Measurements from ENCODE around the gene SPRR3. TPM values are rescaled to one million over a fixed set of nuclear protein-coding genes. Genes with fewer than 3 reads are reported as not detected.

SPRR3 gene
- total RNA-seq, 1 experiment from 2014 or later, result not detected

DNA sequence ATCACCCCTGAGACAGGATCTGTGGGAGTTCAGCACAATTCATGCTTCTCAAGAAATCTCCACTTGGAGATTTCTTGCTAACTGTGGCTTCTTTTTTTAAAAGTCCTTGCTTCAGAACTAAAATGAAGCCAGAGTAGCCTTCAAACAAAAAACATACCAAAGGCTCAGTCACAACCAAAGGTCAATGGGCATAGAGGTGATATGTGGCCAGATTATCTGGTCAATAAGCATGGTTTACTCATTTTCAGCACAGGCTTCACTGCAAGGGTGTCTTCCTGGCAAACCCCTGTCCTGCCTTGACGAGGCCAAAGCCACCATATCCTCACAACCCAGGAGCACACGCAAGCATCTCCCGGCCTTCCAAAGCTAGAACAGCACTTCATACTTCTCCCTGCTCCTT lies 42.3 kb upstream of the SPRR3 start:
- Mint-ChIP-seq H3K9me3 (ENCODE audit: unreplicated experiment) (no peaks in the 10 kb centered on the region), H3K4me1 (ENCODE audit: insufficient read depth, unreplicated experiment) (peaks cover 13% of the 10 kb centered on the region), H3K27me3 (ENCODE audit: insufficient read depth, unreplicated experiment) (no peaks in the 10 kb centered on the region), H3K4me3 (ENCODE audit: unreplicated experiment) (no peak overlapping the region), H3K27ac (ENCODE audit: low read depth, unreplicated experiment) (no peak overlapping the region), H3K36me3 (ENCODE audit: insufficient read depth, unreplicated experiment) (no peaks in the 10 kb centered on the region)
- intact Hi-C loops (cut with micrococcal nuclease), result no loop called here
- TF ChIP-seq, protein P1, sequence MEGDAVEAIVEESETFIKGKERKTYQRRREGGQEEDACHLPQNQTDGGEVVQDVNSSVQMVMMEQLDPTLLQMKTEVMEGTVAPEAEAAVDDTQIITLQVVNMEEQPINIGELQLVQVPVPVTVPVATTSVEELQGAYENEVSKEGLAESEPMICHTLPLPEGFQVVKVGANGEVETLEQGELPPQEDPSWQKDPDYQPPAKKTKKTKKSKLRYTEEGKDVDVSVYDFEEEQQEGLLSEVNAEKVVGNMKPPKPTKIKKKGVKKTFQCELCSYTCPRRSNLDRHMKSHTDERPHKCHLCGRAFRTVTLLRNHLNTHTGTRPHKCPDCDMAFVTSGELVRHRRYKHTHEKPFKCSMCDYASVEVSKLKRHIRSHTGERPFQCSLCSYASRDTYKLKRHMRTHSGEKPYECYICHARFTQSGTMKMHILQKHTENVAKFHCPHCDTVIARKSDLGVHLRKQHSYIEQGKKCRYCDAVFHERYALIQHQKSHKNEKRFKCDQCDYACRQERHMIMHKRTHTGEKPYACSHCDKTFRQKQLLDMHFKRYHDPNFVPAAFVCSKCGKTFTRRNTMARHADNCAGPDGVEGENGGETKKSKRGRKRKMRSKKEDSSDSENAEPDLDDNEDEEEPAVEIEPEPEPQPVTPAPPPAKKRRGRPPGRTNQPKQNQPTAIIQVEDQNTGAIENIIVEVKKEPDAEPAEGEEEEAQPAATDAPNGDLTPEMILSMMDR (IDR thresholded peaks at IDR 0.05; ENCODE audit: unreplicated experiment), result no peak
- POLR2A ChIA-PET, result interaction anchor here (0.5 kb wide), 1 partner anchor 405 kb away, joined by 3 read pairs; no protein-coding TSS in a partner anchor
- no TSS peak for BruUV-seq (replicated peaks)
- no peak for DNase-seq (ENCODE audit: unreplicated experiment)
- CTCF ChIA-PET, result interaction anchor here (1.0 kb wide), 1 partner anchor 33 kb away, joined by 3 read pairs; no protein-coding TSS in a partner anchor

DNA sequence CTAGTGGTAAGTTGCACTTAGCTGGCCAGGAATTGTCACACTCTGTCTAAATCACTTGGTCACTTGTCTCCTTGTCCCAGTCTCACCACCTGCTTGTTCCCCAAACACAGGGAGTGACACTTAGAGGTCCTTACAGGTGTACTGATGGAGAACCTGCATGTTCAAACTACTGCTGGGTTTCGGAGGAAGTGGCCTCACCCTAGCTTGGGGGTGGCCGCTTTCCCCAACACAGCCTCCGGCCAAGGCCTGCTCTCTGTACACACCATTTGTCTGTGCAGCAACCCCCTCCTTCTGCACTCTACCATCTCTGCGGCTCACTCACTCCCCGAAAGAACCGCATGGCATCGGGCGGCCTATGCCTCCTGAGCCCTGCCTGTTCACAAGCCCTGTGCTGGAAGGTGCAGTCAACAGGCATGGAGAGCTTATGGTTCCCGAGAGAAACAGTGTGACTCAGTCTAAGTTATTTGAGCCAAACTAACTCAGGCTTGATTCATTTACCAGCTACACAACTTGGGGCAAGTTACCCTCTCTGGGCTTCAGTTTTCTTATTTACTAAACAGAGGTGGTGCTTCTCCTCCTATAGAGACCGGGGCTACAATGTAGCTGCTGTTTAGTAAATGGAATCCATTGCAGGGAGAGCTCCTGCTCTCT lies 41.6 kb upstream of the SPRR3 start:
- no peaks in the 10 kb centered on the region for H3K9me3 Mint-ChIP-seq (ENCODE audit: unreplicated experiment)
- DNase-seq (ENCODE audit: unreplicated experiment), result no peak
- H3K36me3 Mint-ChIP-seq (ENCODE audit: insufficient read depth, unreplicated experiment), result no peaks in the 10 kb centered on the region
- no peaks in the 10 kb centered on the region for H3K27me3 Mint-ChIP-seq (ENCODE audit: insufficient read depth, unreplicated experiment)
- TF ChIP-seq, protein P1 (IDR thresholded peaks at IDR 0.05; ENCODE audit: unreplicated experiment), result no peak
- no peak overlapping the region for H3K4me3 Mint-ChIP-seq (ENCODE audit: unreplicated experiment)
- H3K27ac Mint-ChIP-seq (ENCODE audit: low read depth, unreplicated experiment), result no peak overlapping the region
- POLR2A ChIA-PET, result interaction anchor here (0.5 to 0.9 kb wide), 3 partner anchors 29 to 245 kb away, joined by 3 read pairs; no protein-coding TSS in a partner anchor
- intact Hi-C loops (cut with micrococcal nuclease), result no loop called here
- BruUV-seq (replicated peaks), result no TSS peak
- CTCF ChIA-PET, result interaction anchor here (1.0 to 1.5 kb wide), 2 partner anchors 34 to 232 kb away, joined by 3 to 5 read pairs; no protein-coding TSS in a partner anchor
- peaks cover 7% of the 10 kb centered on the region for H3K4me1 Mint-ChIP-seq (ENCODE audit: insufficient read depth, unreplicated experiment)

DNA sequence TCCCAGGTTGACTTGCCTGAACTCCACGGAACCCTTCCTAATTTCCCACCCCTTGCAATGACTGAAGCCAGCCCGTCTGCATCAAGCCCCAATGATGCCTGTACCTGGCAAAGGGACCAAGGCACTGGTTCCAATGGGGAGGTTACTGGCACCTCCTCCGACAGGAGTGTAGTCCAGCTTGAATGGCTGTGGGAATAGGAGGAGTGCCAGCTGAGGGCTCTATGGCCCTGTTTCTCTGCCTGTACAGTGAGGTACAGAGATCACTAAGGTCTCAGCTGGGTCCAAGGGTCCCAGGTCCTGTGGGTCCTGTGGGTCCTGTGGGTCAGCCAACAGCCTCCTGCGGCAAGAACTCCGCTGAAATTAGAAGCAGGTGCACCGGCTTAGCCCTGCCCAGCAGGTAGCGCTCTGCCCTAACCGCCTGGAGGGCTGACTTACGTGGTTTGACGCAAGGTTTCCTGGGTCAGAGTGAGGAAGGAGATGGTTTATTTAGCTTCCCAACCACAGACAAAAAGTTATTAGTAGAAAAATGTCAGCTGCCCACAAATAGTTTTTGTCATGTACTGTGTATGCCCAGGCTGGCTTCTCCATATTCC lies 41.0 kb upstream of the SPRR3 start:
- BruUV-seq (replicated peaks), result no TSS peak
- CTCF ChIA-PET, result interaction anchor here (1.0 to 1.5 kb wide), 2 partner anchors 34 to 232 kb away, joined by 3 to 5 read pairs; no protein-coding TSS in a partner anchor
- POLR2A ChIA-PET, result interaction anchor here (0.5 to 0.9 kb wide), 3 partner anchors 28 to 244 kb away, joined by 3 read pairs; no protein-coding TSS in a partner anchor
- Mint-ChIP-seq H3K4me1 (ENCODE audit: insufficient read depth, unreplicated experiment) (peaks cover 5% of the 10 kb centered on the region), H3K27me3 (ENCODE audit: insufficient read depth, unreplicated experiment) (no peaks in the 10 kb centered on the region), H3K27ac (ENCODE audit: low read depth, unreplicated experiment) (no peak overlapping the region), H3K9me3 (ENCODE audit: unreplicated experiment) (no peaks in the 10 kb centered on the region), H3K36me3 (ENCODE audit: insufficient read depth, unreplicated experiment) (no peaks in the 10 kb centered on the region), H3K4me3 (ENCODE audit: unreplicated experiment) (no peak overlapping the region)
- no peak for DNase-seq (ENCODE audit: unreplicated experiment)
- TF ChIP-seq, protein P1 (IDR thresholded peaks at IDR 0.05; ENCODE audit: unreplicated experiment), result no peak
- intact Hi-C loops (cut with micrococcal nuclease), result no loop called here

DNA sequence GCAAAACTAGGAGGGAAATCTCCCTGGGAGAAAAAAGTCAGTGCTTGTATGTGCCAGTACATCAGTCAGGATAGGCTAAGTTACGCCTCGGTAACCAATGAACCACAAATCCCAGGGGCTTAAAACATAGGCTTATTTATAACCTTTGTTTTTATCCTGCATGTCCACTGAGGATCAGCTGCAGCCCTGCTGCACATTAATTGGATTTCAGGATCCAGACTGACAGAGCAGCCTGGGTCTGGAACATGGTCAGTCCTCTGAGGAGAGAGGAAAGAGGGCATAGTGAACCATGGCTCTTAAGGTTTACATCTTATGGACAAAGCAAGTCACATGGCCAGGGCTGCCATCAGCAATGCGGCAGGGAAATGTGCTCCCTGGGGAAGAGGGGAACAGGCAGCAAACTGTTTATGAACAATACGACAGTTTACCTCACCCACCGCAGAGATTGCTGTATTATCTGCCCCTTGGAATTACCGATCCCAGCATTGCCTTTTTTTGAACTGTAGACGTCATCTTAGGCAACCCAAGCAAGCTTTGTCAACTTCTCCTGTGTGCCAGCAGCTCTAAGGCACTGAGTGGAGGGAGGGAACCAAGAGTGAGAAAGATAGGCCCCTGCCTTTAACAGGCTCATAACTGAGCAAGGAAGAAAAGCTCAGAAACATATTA lies 40.2 kb upstream of the SPRR3 start:
- ChIA-PET POLR2A (interaction anchor here (0.6 kb wide), 1 partner anchor 232 kb away, joined by 3 read pairs; no protein-coding TSS in a partner anchor), CTCF (interaction anchor here (0.8 to 1.6 kb wide), 4 partner anchors 35 to 269 kb away, joined by 3 to 5 read pairs (median 4); no protein-coding TSS in a partner anchor)
- Mint-ChIP-seq H3K36me3 (ENCODE audit: insufficient read depth, unreplicated experiment) (no peaks in the 10 kb centered on the region), H3K27ac (ENCODE audit: low read depth, unreplicated experiment) (no peak overlapping the region), H3K27me3 (ENCODE audit: insufficient read depth, unreplicated experiment) (no peaks in the 10 kb centered on the region), H3K4me1 (ENCODE audit: insufficient read depth, unreplicated experiment) (peaks cover 5% of the 10 kb centered on the region), H3K4me3 (ENCODE audit: unreplicated experiment) (no peak overlapping the region), H3K9me3 (ENCODE audit: unreplicated experiment) (no peaks in the 10 kb centered on the region)
- no TSS peak for BruUV-seq (replicated peaks)
- TF ChIP-seq, protein P1 (IDR thresholded peaks at IDR 0.05; ENCODE audit: unreplicated experiment), result no peak
- intact Hi-C loops (cut with micrococcal nuclease), result no loop called here
- no peak for DNase-seq (ENCODE audit: unreplicated experiment)

All from MCF 10A (cell line).